ENCODE data around the gene KLK14.

Gene KLK14

GRCh38 chr19:51064534-51065220 is 18.0 kb downstream of the KLK14 start, which contains the start of gene KLK13:
TSS of gene KLK13 (minus strand) at chr19:51065092. CDS start at chr19:51065067, 25 bp downstream.
- no peak for TF ChIP-seq CTCF (IDR thresholded peaks at IDR 0.05; ENCODE audit: control insufficient read depth, insufficient read depth, low read depth, low read length, missing control alignments)
- no peak within 1 kb of the TSS for H3K4me3 ChIP-seq (ENCODE audit: control insufficient read depth, low read depth, low read length)
- DNase-seq (ENCODE audit: low read depth): no peak

- no peak overlapping the region for H3K4me3 ChIP-seq (ENCODE audit: control insufficient read depth, low read depth, low read length)
- no peak for TF ChIP-seq CTCF (IDR thresholded peaks at IDR 0.05; ENCODE audit: control insufficient read depth, insufficient read depth, low read depth, low read length, missing control alignments)
- no peak for DNase-seq (ENCODE audit: low read depth)
Observed at GRCh38 chr19:51063664-51064063, 19.0 kb downstream of the KLK14 start.

- H3K4me3 ChIP-seq (ENCODE audit: control insufficient read depth, low read depth, low read length): no peak overlapping the region
- TF ChIP-seq CTCF (IDR thresholded peaks at IDR 0.05; ENCODE audit: control insufficient read depth, insufficient read depth, low read depth, low read length, missing control alignments): no peak
- no peak for DNase-seq (ENCODE audit: low read depth)
Observed at GRCh38 chr19:51060973-51061372, 21.7 kb downstream of the KLK14 start.

- no peak for DNase-seq (ENCODE audit: low read depth)
- H3K4me3 ChIP-seq (ENCODE audit: control insufficient read depth, low read depth, low read length): no peak overlapping the region
- no peak for TF ChIP-seq CTCF (IDR thresholded peaks at IDR 0.05; ENCODE audit: control insufficient read depth, insufficient read depth, low read depth, low read length, missing control alignments)
Observed at GRCh38 chr19:51060336-51060735, 22.4 kb downstream of the KLK14 start.

GRCh38 chr19:51059715-51060114 is 23.0 kb downstream of the KLK14 start:
- TF ChIP-seq CTCF (IDR thresholded peaks at IDR 0.05; ENCODE audit: control insufficient read depth, insufficient read depth, low read depth, low read length, missing control alignments): no peak
- DNase-seq (ENCODE audit: low read depth): no peak
- H3K4me3 ChIP-seq (ENCODE audit: control insufficient read depth, low read depth, low read length): no peak overlapping the region

GRCh38 chr19:51055866-51056265 is 26.8 kb downstream of the KLK14 start:
- no peak for TF ChIP-seq CTCF (IDR thresholded peaks at IDR 0.05; ENCODE audit: control insufficient read depth, insufficient read depth, low read depth, low read length, missing control alignments)
- no peak overlapping the region for H3K4me3 ChIP-seq (ENCODE audit: control insufficient read depth, low read depth, low read length)
- no peak for DNase-seq (ENCODE audit: low read depth)
